Vagina (tissue), 2 donors: ENCODE data around the gene ASTN2. TPM values are rescaled to one million over a fixed set of nuclear protein-coding genes. Genes with fewer than 3 reads are reported as not detected.
"Not testable (repeated sequence)": the region's sequence is repeated elsewhere in the genome, so short reads cannot be mapped to it uniquely, and the experiment has no call there.

Experiments used
- DNase-seq, 2 donors: peaks; one replicate each; pipeline ENCODE4 v3.0.0-alpha.2; 2017; ENCODE audit errors: extremely low spot score in 2 of 2
- H3K27ac ChIP-seq: fragments of 200-600 bp; sonication (generic); one replicate; pipeline ENCODE4 v1.5.1; 2019
- H3K27me3 ChIP-seq: fragments of 200-600 bp; sonication (generic); one replicate; pipeline ENCODE4 v1.5.1; 2019
- H3K36me3 ChIP-seq, 2 donors: fragments of 200-600 bp; sonication (generic); one replicate each; pipeline ENCODE4 v1.5.1; 2017 to 2019
- H3K4me1 ChIP-seq: fragments of 200-600 bp; sonication (generic); one replicate; pipeline ENCODE4 v1.5.1; 2019
- H3K4me3 ChIP-seq, 2 donors: fragments of 200-600 bp; sonication (generic); 1 replicate in 1 of 2; 2 replicates in 1 of 2; pipeline ENCODE4 v1.5.1; 2016 to 2019
- H3K9me3 ChIP-seq: fragments of 200-600 bp; sonication (generic); one replicate; pipeline ENCODE4 v1.5.1; 2019
- POLR2A ChIP-seq, 2 donors: fragments of 450-650 bp; IDR thresholded peaks; one replicate each; pipeline ENCODE4 v1.6.1; 2017; ENCODE audit warnings: antibody characterized with exemption in 2 of 2, mild to moderate bottlenecking in 2 of 2, moderate library complexity in 2 of 2
- POLR2AphosphoS5 ChIP-seq, 2 donors: sonication (generic); formaldehyde crosslinking; IDR thresholded peaks; one replicate each; pipeline ENCODE4 v1.9.0; 2017; ENCODE audit warnings: antibody characterized with exemption in 2 of 2, mild to moderate bottlenecking in 2 of 2, low read depth in 1 of 2; ENCODE audit not compliant: insufficient read depth in 1 of 2
- intact Hi-C: fragments of 100-400 bp; cut with DNase I; formaldehyde crosslinking; loops from one replicate; pipeline ENCODE4 v1.15.1; 2023
- total RNA-seq: library from RNA; depleted of rRNA; stranded (reverse); fragments of >200 nt; gene quantifications from one replicate; pipeline ENCODE4 v1.2.3, GENCODE V29; 2016
- TF ChIP-seq, protein P1 (sequence below), 3 experiments: fragments of 450-650 bp in 2 of 3; fragments of 200-600 bp in 1 of 3; sonication (generic) in 1 of 3; IDR thresholded peaks; one replicate each; pipeline ENCODE4 v1.5.1; 2017 to 2019; ENCODE audit warnings: antibody characterized with exemption in 3 of 3, mild to moderate bottlenecking in 2 of 3, moderate library complexity in 2 of 3

ASTN2 gene
- total RNA-seq, 1 donor from 2014 or later: 4.4 TPM

DNA sequence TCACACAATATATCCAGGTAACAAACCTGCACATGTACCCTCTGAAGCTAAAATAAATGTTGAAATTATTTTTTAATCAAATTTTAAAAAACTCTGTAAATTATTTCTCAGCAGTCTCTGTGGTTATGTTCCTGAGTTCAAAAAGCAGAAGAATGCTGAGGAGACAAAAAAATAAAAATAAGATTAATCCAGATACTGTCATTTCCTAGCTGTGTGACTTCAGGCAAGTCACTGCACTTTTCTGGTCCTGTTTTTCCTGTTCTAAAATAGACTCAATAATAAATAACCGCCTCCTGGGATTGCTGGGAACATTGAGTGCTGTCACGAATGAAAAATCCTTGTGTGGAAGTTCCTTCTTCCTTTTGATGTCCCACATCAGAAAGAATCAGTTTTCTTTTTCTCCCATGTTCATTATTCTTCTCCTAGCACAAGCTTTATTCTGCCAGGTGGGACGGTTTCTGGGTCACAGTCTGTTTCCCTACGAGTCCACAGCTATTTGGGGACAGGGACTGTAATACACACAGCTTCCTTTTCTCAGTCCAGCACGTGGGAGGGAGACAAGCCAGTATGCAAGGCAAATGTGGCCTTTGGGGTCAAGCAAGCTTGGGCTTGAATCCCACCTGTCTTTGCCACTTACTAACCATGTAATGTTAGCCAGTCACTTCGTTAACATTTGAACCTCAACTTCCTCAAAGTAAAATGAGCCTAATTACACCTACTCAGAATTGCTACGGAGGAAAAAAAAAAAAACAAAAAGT, 570.8 kb downstream of the ASTN2 start:
- Histone ChIP-seq H3K27ac (no peak overlapping the region), H3K4me3 (no peak overlapping the region), H3K36me3 (no peaks in the 10 kb centered on the region), H3K9me3 (no peaks in the 10 kb centered on the region), H3K27me3 (no peaks in the 10 kb centered on the region), H3K4me1 (no peaks in the 10 kb centered on the region)
- TF ChIP-seq, protein P1, sequence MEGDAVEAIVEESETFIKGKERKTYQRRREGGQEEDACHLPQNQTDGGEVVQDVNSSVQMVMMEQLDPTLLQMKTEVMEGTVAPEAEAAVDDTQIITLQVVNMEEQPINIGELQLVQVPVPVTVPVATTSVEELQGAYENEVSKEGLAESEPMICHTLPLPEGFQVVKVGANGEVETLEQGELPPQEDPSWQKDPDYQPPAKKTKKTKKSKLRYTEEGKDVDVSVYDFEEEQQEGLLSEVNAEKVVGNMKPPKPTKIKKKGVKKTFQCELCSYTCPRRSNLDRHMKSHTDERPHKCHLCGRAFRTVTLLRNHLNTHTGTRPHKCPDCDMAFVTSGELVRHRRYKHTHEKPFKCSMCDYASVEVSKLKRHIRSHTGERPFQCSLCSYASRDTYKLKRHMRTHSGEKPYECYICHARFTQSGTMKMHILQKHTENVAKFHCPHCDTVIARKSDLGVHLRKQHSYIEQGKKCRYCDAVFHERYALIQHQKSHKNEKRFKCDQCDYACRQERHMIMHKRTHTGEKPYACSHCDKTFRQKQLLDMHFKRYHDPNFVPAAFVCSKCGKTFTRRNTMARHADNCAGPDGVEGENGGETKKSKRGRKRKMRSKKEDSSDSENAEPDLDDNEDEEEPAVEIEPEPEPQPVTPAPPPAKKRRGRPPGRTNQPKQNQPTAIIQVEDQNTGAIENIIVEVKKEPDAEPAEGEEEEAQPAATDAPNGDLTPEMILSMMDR (IDR thresholded peaks at IDR 0.05): no peak
- no peak for TF ChIP-seq POLR2AphosphoS5 (IDR thresholded peaks at IDR 0.05; ENCODE audit: insufficient read depth in 1 of 2, low read depth in 1 of 2)
- no peak for TF ChIP-seq POLR2A (IDR thresholded peaks at IDR 0.05)
- DNase-seq: no peak
- intact Hi-C loops: no loop called here

DNA sequence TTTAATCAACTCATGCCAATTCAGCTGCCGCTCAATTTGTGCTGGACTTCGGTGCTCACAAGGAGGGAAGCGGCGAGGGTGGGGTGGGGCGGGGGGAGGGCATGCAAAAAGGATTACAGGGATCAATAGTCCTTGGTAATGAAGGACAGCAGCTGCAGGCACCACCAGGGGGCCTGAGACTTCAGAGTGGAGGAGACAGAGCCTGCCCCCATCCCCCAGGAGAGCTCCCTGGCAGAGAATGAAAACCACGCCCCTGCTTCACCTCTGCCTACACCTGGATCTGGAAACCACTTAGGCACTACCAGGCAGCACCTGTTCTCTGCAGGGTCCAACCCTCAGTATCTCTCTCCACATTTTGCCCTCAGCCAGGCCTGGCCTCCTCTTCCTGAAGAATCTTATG, 572.2 kb downstream of the ASTN2 start:
- intact Hi-C loops: no loop called here
- DNase-seq: no peak
- H3K4me3 ChIP-seq: no peak overlapping the region

DNA sequence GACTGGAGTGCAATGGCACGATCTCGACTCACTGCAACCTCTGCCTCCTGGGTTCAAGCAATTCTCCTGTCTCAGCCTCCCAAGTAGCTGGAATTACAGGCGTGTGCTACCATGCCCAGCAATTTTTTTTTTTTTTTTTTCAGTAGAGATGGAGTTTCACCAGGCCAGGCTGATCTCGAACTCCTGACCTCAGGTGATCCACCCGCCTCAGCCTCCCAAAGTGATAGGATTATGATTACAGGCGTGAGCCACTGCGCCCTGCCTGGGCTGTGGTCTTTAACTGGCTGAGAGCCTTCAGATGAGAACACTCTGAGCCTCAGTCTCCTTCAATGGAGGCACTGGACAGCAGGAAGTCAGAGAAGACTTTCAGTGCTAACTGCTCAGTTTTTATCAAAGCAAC, 576.4 kb downstream of the ASTN2 start:
- H3K4me1 ChIP-seq, H3K27ac ChIP-seq, H3K9me3 ChIP-seq, H3K4me3 ChIP-seq, H3K36me3 ChIP-seq, DNase-seq, H3K27me3 ChIP-seq, intact Hi-C loops: not testable (repeated sequence)

More for the DNA sequence above, 572.2 kb downstream of the ASTN2 start:
- Histone ChIP-seq H3K27ac (no peak overlapping the region), H3K36me3 (no peaks in the 10 kb centered on the region), H3K9me3 (no peaks in the 10 kb centered on the region), H3K27me3 (no peaks in the 10 kb centered on the region), H3K4me1 (no peaks in the 10 kb centered on the region)
- TF ChIP-seq POLR2A (IDR thresholded peaks at IDR 0.05) (no peak), POLR2AphosphoS5 (IDR thresholded peaks at IDR 0.05; ENCODE audit: insufficient read depth in 1 of 2, low read depth in 1 of 2) (no peak)

DNA sequence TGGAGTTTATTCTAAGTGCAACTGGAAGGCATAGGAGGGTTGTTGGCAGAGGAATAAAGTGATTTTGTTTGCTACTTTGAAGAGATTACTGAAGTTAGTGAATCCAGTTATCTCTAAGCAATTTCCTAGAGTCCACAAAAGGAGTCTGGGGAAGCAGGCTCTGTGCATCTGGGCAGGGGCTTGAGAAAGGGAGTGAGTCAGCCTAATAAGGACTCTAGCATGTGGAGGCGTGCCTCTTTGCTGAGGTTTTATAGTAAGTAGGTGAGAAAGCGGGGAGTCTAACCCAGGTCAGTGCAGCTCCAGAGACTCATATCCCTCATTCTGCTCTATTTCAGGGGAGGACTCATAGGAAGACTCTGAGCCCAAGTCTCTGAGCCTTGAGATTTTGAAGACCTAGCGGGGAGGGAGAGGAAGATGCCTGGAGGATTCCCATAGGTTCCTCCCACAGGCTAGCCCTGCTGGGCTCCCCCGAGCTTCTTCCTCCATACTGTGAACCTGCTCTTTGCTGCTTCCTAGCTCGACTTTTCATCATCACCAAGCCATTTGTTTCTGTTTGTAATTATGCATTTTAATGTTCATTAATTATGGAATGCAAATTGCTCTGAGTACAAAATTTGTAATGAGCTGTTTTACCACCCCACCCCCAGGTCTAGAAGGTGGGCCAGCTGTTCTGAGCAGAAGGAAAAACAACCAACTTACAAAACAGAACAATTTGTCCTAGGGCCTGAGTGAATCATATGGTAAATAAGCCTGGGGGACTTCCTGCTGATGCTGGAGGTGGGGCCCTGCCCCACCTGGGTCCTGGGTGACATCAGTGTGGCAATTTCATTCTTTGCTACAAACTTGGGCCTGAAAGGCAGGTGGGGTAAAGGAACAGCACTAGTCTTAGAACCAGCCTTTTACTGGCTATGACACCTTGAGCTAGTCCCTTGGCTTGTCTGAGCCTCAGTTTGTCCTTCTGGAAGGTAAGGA, 577.6 kb downstream of the ASTN2 start:
- no peak for DNase-seq
- Histone ChIP-seq H3K4me3 (no peak overlapping the region), H3K9me3 (no peaks in the 10 kb centered on the region), H3K27ac (no peak overlapping the region), H3K4me1 (no peaks in the 10 kb centered on the region), H3K27me3 (no peaks in the 10 kb centered on the region), H3K36me3 (no peaks in the 10 kb centered on the region)
- TF ChIP-seq, protein P1 (IDR thresholded peaks at IDR 0.05): no peak
- TF ChIP-seq POLR2A (IDR thresholded peaks at IDR 0.05) (no peak), POLR2AphosphoS5 (IDR thresholded peaks at IDR 0.05; ENCODE audit: insufficient read depth in 1 of 2, low read depth in 1 of 2) (no peak)
- intact Hi-C loops: no loop called here

DNA sequence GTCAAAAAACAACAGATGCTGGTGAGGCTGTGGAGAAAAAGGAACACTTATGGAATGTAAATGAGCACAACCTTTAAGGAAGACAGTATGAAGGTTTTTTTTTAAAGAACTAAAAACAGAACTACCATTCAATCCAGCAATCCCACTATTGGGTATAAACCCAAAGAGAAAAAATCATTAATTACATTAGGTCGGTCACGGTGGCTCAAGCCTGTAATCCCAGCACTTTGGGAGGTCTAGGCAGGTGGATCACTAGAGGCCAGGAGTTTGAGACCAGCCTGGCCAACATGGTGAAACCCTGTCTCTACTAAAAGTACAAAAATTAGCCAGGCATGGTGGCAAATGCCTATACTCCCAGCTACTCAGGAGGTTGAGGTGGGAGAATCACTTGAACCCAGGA, 584.5 kb downstream of the ASTN2 start:
- H3K9me3 ChIP-seq, H3K4me3 ChIP-seq, DNase-seq, H3K27me3 ChIP-seq, intact Hi-C loops, H3K36me3 ChIP-seq, H3K4me1 ChIP-seq, H3K27ac ChIP-seq: not testable (repeated sequence)

DNA sequence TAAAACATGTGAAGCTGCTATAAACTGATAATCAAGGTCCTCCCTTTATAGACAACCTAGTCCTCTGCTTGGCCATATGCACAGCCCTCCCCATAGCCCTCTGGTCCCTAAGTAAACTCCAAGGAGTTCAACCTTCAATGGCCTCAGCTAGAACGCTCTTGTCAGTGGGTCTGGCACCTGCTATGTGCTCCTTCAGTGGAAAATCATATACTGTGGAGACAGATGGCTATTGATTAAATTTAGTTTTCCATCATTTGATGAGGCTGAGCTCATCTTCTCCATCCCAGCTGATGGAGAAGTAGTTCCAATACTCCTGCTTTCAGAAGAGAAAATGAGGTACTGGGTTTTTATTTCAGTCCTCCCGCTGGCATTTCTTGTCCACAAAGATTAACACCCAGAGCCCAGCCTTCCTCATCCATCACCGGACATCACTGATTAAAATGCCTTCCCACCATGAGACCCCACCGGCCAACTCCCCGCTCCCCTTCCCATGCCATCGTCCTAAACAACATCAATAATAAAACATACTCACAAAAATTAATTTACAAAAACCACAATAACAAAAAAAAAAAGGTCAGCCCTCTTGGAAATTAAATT, 593.1 kb downstream of the ASTN2 start:
- Histone ChIP-seq H3K36me3 (no peaks in the 10 kb centered on the region), H3K4me3 (no peak overlapping the region), H3K9me3 (no peaks in the 10 kb centered on the region), H3K27ac (no peak overlapping the region), H3K27me3 (no peaks in the 10 kb centered on the region), H3K4me1 (no peaks in the 10 kb centered on the region)
- TF ChIP-seq POLR2A (IDR thresholded peaks at IDR 0.05) (no peak), POLR2AphosphoS5 (IDR thresholded peaks at IDR 0.05; ENCODE audit: insufficient read depth in 1 of 2, low read depth in 1 of 2) (no peak)
- TF ChIP-seq, protein P1 (IDR thresholded peaks at IDR 0.05): no peak
- DNase-seq: no peak
- intact Hi-C loops: no loop called here
